Chondrocyte (in vitro differentiated cells): ENCODE data around the gene FBXO10. TPM values are rescaled to one million over a fixed set of nuclear protein-coding genes. Genes with fewer than 3 reads are reported as not detected.
"Not testable (repeated sequence)": the region's sequence is repeated elsewhere in the genome, so short reads cannot be mapped to it uniquely, and the experiment has no call there.

Experiments used
- DNase-seq: peaks from one replicate; pipeline ENCODE4 v3.0.0; 2021; ENCODE audit warnings: mixed read lengths, low spot score
- H3K27ac Mint-ChIP-seq: one replicate; pipeline ENCODE4 v1.8.0; 2021; ENCODE audit warnings: mild to moderate bottlenecking, moderate library complexity, mixed read lengths; ENCODE audit not compliant: unreplicated experiment
- H3K27me3 Mint-ChIP-seq: 2 replicates; pipeline ENCODE4 v1.8.0; 2021; ENCODE audit warnings: low read depth, mixed read lengths
- H3K36me3 Mint-ChIP-seq: 2 replicates; pipeline ENCODE4 v1.8.0; 2021; ENCODE audit warnings: low read depth, mixed read lengths
- H3K4me1 Mint-ChIP-seq: 2 replicates; pipeline ENCODE4 v1.8.0; 2021; ENCODE audit warnings: low read depth, mild to moderate bottlenecking, mixed read lengths
- H3K4me3 Mint-ChIP-seq: one replicate; pipeline ENCODE4 v1.8.0; 2021; ENCODE audit warnings: mild to moderate bottlenecking, moderate library complexity, mixed read lengths; ENCODE audit not compliant: unreplicated experiment
- H3K9me3 Mint-ChIP-seq: 2 replicates; pipeline ENCODE4 v1.8.0; 2021; ENCODE audit warnings: low read depth, mixed read lengths
- CTCF ChIP-seq: fragments of 200-600 bp; sonication (generic); IDR thresholded peaks from 2 replicates; pipeline ENCODE4 v1.5.0; 2021; ENCODE audit warnings: antibody characterized with exemption, mild to moderate bottlenecking, moderate library complexity
- total RNA-seq: library from RNA; stranded (reverse); gene quantifications from 3 replicates; pipeline ENCODE4 v1.2.1, GENCODE V29; 2021

Gene FBXO10
- total RNA-seq, 1 donor from 2014 or later = 15.2 TPM

- no peak overlapping the region for H3K27ac Mint-ChIP-seq
- peaks cover 1% of the 10 kb centered on the region for H3K36me3 Mint-ChIP-seq
- no peak overlapping the region for H3K4me3 Mint-ChIP-seq
- DNase-seq = no peak
- H3K4me1 Mint-ChIP-seq = no peaks in the 10 kb centered on the region
- no peak for TF ChIP-seq CTCF
- H3K9me3 Mint-ChIP-seq = no peaks in the 10 kb centered on the region
- peaks cover 44% of the 10 kb centered on the region for H3K27me3 Mint-ChIP-seq
These were observed 33.7 kb upstream of the FBXO10 start for GRCh38 chr9:37609735-37610397.

GRCh38 chr9:37608250-37608649 lies 32.1 kb upstream of the FBXO10 start:
- no peak for TF ChIP-seq CTCF
- H3K4me1 Mint-ChIP-seq = no peaks in the 10 kb centered on the region
- peaks cover 47% of the 10 kb centered on the region for H3K27me3 Mint-ChIP-seq
- H3K36me3 Mint-ChIP-seq = peaks cover 1% of the 10 kb centered on the region
- H3K4me3 Mint-ChIP-seq = no peak overlapping the region
- no peak for DNase-seq
- H3K9me3 Mint-ChIP-seq = no peaks in the 10 kb centered on the region
- no peak overlapping the region for H3K27ac Mint-ChIP-seq

GRCh38 chr9:37604296-37604695 lies 28.1 kb upstream of the FBXO10 start:
- Mint-ChIP-seq H3K9me3 (no peaks in the 10 kb centered on the region), H3K4me1 (no peaks in the 10 kb centered on the region), H3K36me3 (peaks cover 1% of the 10 kb centered on the region), H3K27ac (no peak overlapping the region), H3K4me3 (no peak overlapping the region), H3K27me3 (peaks cover 44% of the 10 kb centered on the region)
- TF ChIP-seq CTCF = no peak
- no peak for DNase-seq

- DNase-seq = no peak
- Mint-ChIP-seq H3K9me3 (no peaks in the 10 kb centered on the region), H3K27ac (no peak overlapping the region), H3K27me3 (peaks cover 40% of the 10 kb centered on the region), H3K4me1 (no peaks in the 10 kb centered on the region), H3K36me3 (no peaks in the 10 kb centered on the region), H3K4me3 (no peak overlapping the region)
- no peak for TF ChIP-seq CTCF
These were observed 26.6 kb upstream of the FBXO10 start for GRCh38 chr9:37602817-37603216.

DNA sequence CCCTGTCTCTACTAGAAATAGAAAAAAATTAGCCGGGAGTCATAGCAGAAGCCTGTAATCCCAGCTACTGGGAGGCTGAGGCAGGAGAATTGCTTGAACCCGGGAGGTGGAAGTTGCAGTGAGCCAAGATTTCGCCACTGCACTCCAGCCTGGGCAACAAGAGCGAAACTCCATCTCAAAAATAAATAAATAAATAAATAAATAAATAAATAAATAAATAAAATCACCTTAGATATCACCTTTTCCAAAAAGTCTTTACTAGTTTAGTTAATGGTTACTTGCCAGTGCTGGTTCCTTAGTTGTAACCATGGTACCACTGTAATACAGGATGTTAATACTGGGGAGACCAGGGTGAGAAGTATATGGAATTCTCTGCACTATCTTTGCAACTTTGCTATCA lies 25.9 kb upstream of the FBXO10 start:
- not testable (repeated sequence) for DNase-seq, H3K36me3 Mint-ChIP-seq, H3K4me1 Mint-ChIP-seq, H3K27ac Mint-ChIP-seq, H3K9me3 Mint-ChIP-seq, H3K4me3 Mint-ChIP-seq
- H3K27me3 Mint-ChIP-seq = peaks cover 33% of the 10 kb centered on the region

DNA sequence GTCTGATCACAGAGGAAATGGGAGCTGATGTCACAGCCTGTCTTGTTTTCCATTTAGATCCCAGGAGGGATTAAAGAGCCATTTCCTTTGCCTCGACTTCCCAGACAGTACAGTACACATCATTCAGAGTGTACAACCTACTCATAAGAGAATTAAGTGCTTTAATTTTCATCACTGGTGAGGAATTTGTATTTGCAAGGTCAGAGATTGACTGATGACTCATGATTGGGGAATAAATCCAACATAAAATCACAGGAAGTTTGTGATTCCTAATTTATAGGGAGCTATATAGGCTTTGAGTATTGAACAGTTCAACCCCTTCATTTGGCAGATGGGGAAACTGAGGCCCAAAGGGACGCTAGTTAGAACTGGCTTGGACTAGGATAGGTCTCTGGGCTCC lies 20.3 kb upstream of the FBXO10 start:
- no peaks in the 10 kb centered on the region for H3K9me3 Mint-ChIP-seq
- no peak overlapping the region for H3K4me3 Mint-ChIP-seq
- H3K4me1 Mint-ChIP-seq = peaks cover 18% of the 10 kb centered on the region
- no peak for TF ChIP-seq CTCF
- DNase-seq = no peak
- H3K36me3 Mint-ChIP-seq = no peaks in the 10 kb centered on the region
- no peak overlapping the region for H3K27ac Mint-ChIP-seq
- peaks cover 17% of the 10 kb centered on the region for H3K27me3 Mint-ChIP-seq
